Measurements from ENCODE around the gene PIK3R6.
A peak's percentile ranks its signal among the peaks of the same experiment; 100 is the strongest.

PIK3R6 gene

GRCh38 chr17:8855477-8856204, 11.8 kb downstream of the PIK3R6 start:
- POLR2A ChIA-PET, result no interaction called here
- no peak for DNase-seq (ENCODE audit: extremely low spot score)
- CTCF ChIA-PET, result no interaction called here
- TF ChIP-seq PKNOX1 (IDR thresholded peaks at IDR 0.05) (no peak), CTBP1 (IDR thresholded peaks at IDR 0.05; ENCODE audit: borderline replicate concordance) (no peak), BHLHE40 (IDR thresholded peaks at IDR 0.05; ENCODE audit: borderline replicate concordance) (no peak), FOXK2 (IDR thresholded peaks at IDR 0.05) (no peak)

- no peak for DNase-seq (ENCODE audit: extremely low spot score)
- TF ChIP-seq SP1 (IDR thresholded peaks at IDR 0.05), result no peak
- TF ChIP-seq ZNF384 (IDR thresholded peaks at IDR 0.05), result no peak
- TF ChIP-seq NFRKB (IDR thresholded peaks at IDR 0.05), result no peak
- TF ChIP-seq TARDBP (IDR thresholded peaks at IDR 0.05), result no peak
- TF ChIP-seq SUZ12 (IDR thresholded peaks at IDR 0.05), result no peak
- TF ChIP-seq BHLHE40 (IDR thresholded peaks at IDR 0.05; ENCODE audit: borderline replicate concordance), result no peak
- TF ChIP-seq ARNT (IDR thresholded peaks at IDR 0.05), result no peak
- TF ChIP-seq L3MBTL2 (conservative IDR thresholded peaks at IDR 0.05), result no peak
- TF ChIP-seq CTBP1 (IDR thresholded peaks at IDR 0.05; ENCODE audit: borderline replicate concordance), result no peak
- no peak for TF ChIP-seq FOXK2 (IDR thresholded peaks at IDR 0.05)
- no peak for TF ChIP-seq ELF4 (IDR thresholded peaks at IDR 0.05)
- no peak for TF ChIP-seq LEF1 (IDR thresholded peaks at IDR 0.05; ENCODE audit: borderline replicate concordance)
- ChIA-PET CTCF (no interaction called here), POLR2A (no interaction called here)
These were observed 15.9 kb downstream of the PIK3R6 start for GRCh38 chr17:8851600-8851999.

- TF ChIP-seq TARDBP (IDR thresholded peaks at IDR 0.05) (no peak), ARNT (IDR thresholded peaks at IDR 0.05) (no peak), SP1 (IDR thresholded peaks at IDR 0.05) (no peak), PKNOX1 (IDR thresholded peaks at IDR 0.05) (no peak), BHLHE40 (IDR thresholded peaks at IDR 0.05; ENCODE audit: borderline replicate concordance) (no peak), HDGF (IDR thresholded peaks at IDR 0.05; ENCODE audit: borderline replicate concordance) (no peak)
- CTCF ChIA-PET, result no interaction called here
- no peak for DNase-seq (ENCODE audit: extremely low spot score)
- POLR2A ChIA-PET, result no interaction called here
These were observed 18.0 kb downstream of the PIK3R6 start for GRCh38 chr17:8849311-8850041.

GRCh38 chr17:8847891-8848290, 19.6 kb downstream of the PIK3R6 start:
- no peak for DNase-seq (ENCODE audit: extremely low spot score)
- POLR2A ChIA-PET, result no interaction called here

GRCh38 chr17:8846768-8847211, 20.7 kb downstream of the PIK3R6 start:
- TF ChIP-seq PKNOX1 (IDR thresholded peaks at IDR 0.05), result no peak
- no peak for TF ChIP-seq ELF4 (IDR thresholded peaks at IDR 0.05)
- ChIA-PET CTCF (no interaction called here), POLR2A (no interaction called here)
- peak; percentile 57 for DNase-seq (ENCODE audit: extremely low spot score)

More at GRCh38 chr17:8847891-8848290, 19.6 kb downstream of the PIK3R6 start:
- TF ChIP-seq NFRKB (IDR thresholded peaks at IDR 0.05), result no peak
- TF ChIP-seq TARDBP (IDR thresholded peaks at IDR 0.05), result no peak
- TF ChIP-seq FOXK2 (IDR thresholded peaks at IDR 0.05), result no peak
- TF ChIP-seq ZNF384 (IDR thresholded peaks at IDR 0.05), result no peak
- no peak for TF ChIP-seq CTBP1 (IDR thresholded peaks at IDR 0.05; ENCODE audit: borderline replicate concordance)
- TF ChIP-seq FOXM1 (IDR thresholded peaks at IDR 0.05; ENCODE audit: borderline replicate concordance), result no peak
- TF ChIP-seq HDGF (IDR thresholded peaks at IDR 0.05; ENCODE audit: borderline replicate concordance), result no peak
- CTCF ChIA-PET, result no interaction called here

GRCh38 chr17:8844229-8845218, 22.9 kb downstream of the PIK3R6 start:
- no peak for DNase-seq (ENCODE audit: extremely low spot score)
- POLR2A ChIA-PET, result no interaction called here
- no peak for TF ChIP-seq ELF4 (IDR thresholded peaks at IDR 0.05)
- TF ChIP-seq SUZ12 (IDR thresholded peaks at IDR 0.05), result no peak
- no peak for TF ChIP-seq SP1 (IDR thresholded peaks at IDR 0.05)
- TF ChIP-seq LEF1 (IDR thresholded peaks at IDR 0.05; ENCODE audit: borderline replicate concordance), result no peak
- TF ChIP-seq FOXM1 (IDR thresholded peaks at IDR 0.05; ENCODE audit: borderline replicate concordance), result no peak
- TF ChIP-seq BHLHE40 (IDR thresholded peaks at IDR 0.05; ENCODE audit: borderline replicate concordance), result no peak
- TF ChIP-seq NFRKB (IDR thresholded peaks at IDR 0.05), result no peak
- no peak for TF ChIP-seq PKNOX1 (IDR thresholded peaks at IDR 0.05)
- no peak for TF ChIP-seq TARDBP (IDR thresholded peaks at IDR 0.05)
- TF ChIP-seq ARNT (IDR thresholded peaks at IDR 0.05), result no peak
- TF ChIP-seq FOXA1 (IDR thresholded peaks at IDR 0.05), result no peak
- TF ChIP-seq L3MBTL2 (conservative IDR thresholded peaks at IDR 0.05), result no peak
- no peak for TF ChIP-seq CTBP1 (IDR thresholded peaks at IDR 0.05; ENCODE audit: borderline replicate concordance)
- CTCF ChIA-PET, result interaction anchor here (0.6 kb wide), 1 partner anchor 656 kb away, joined by 3 read pairs; no protein-coding TSS in a partner anchor

Measured in HEK293T (cell line).